GM19324 (cell line): ENCODE data around the gene INPP5D.
"Not testable (repeated sequence)": the region's sequence is repeated elsewhere in the genome, so short reads cannot be mapped to it uniquely, and the experiment has no call there.

Source experiments
- ATAC-seq: cut with Tn5 transposase; IDR thresholded peaks from one replicate; pipeline ENCODE4 v1.9.1; 2021; ENCODE audit warnings: mild to moderate bottlenecking, moderate library complexity; ENCODE audit not compliant: unreplicated experiment, low FRiP score

The INPP5D gene

GRCh38 chr2:233133239-233133638, 73.1 kb downstream of the INPP5D start:
- ATAC-seq, result no peak

- no peak for ATAC-seq
Measured at GRCh38 chr2:233135421-233135820, 75.3 kb downstream of the INPP5D start.

- ATAC-seq, result no peak
Measured at GRCh38 chr2:233137040-233137439, 76.9 kb downstream of the INPP5D start.

- ATAC-seq, result no peak
Measured at GRCh38 chr2:233140077-233140585, 80.0 kb downstream of the INPP5D start.

GRCh38 chr2:233140978-233141377, 80.8 kb downstream of the INPP5D start:
- no peak for ATAC-seq

GRCh38 chr2:233141901-233142300, 81.8 kb downstream of the INPP5D start:
- no peak for ATAC-seq

- ATAC-seq, result peak; percentile 75
Measured at GRCh38 chr2:233142355-233142897, 82.3 kb downstream of the INPP5D start.

- no peak for ATAC-seq
Measured at GRCh38 chr2:233143700-233144331, 83.7 kb downstream of the INPP5D start.

GRCh38 chr2:233145726-233146125, 85.6 kb downstream of the INPP5D start:
- no peak for ATAC-seq

- ATAC-seq, result no peak
Measured at GRCh38 chr2:233146194-233146593, 86.1 kb downstream of the INPP5D start.

- no peak for ATAC-seq
Measured at GRCh38 chr2:233147136-233147828, 87.1 kb downstream of the INPP5D start.

GRCh38 chr2:233147829-233148167, 87.7 kb downstream of the INPP5D start:
- no peak for ATAC-seq

GRCh38 chr2:233148354-233148753, 88.2 kb downstream of the INPP5D start:
- ATAC-seq, result no peak

GRCh38 chr2:233152541-233152940, 92.4 kb downstream of the INPP5D start:
- no peak for ATAC-seq

GRCh38 chr2:233153146-233153798, 93.1 kb downstream of the INPP5D start:
- no peak for ATAC-seq

- ATAC-seq, result no peak
Measured at GRCh38 chr2:233156001-233156400, 95.9 kb downstream of the INPP5D start.

GRCh38 chr2:233156461-233156860, 96.3 kb downstream of the INPP5D start:
- not testable (repeated sequence) for ATAC-seq

GRCh38 chr2:233161730-233162129, 101.6 kb downstream of the INPP5D start:
- no peak for ATAC-seq

GRCh38 chr2:233162770-233163169, 102.6 kb downstream of the INPP5D start:
- ATAC-seq, result no peak

GRCh38 chr2:233163486-233164103, 103.5 kb downstream of the INPP5D start:
- no peak for ATAC-seq

GRCh38 chr2:233164128-233164635, 104.0 kb downstream of the INPP5D start:
- no peak for ATAC-seq
